ENCODE measurements around the gene FYN.

The FYN gene

DNA sequence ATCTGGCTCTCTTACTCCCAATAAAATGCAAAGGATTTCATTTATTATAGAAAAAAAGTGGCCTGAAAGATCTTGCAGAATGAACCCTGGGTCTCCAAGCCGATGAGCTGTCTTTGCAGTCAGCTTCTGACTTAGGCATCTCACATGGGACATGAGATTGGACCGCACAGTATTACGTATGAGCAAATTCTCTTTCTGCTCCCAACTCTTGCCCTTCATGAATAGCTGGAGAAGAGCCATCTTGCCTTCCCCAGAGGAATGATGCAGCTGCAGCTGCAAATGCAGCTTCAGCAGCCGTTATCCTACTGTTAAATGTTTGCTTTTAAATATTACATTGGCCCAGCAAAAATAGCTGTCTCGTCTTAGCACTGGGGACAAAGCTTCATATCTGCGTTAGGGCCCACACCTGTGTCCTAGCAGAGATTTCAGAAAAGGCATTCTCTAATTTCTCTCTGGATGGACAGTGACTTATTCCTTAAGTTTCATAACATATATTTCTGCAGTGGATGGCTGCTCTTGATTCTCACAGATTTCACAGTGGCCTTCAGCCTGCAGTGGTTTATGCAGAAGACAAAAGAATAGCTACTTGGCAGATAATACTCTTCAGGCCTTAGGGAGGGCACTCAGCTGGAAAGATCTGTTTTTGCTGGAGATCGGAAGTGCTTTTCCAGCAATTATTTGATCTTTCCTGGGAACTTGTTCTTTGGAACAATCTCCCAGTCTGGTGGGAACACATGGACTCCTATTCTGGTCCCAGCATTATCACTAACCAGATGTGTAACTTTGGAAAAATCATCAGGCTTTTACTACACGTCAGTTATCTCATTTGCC lies 129.2 kb downstream of the FYN start:
- TF ChIP-seq EGR1 (IDR thresholded peaks at IDR 0.05): no peak
- TF ChIP-seq FOXM1 (IDR thresholded peaks at IDR 0.05; ENCODE audit: borderline replicate concordance, low read depth): no peak
- TF ChIP-seq CEBPB (IDR thresholded peaks at IDR 0.05): no peak
- no peak for TF ChIP-seq TAF1 (IDR thresholded peaks at IDR 0.05; ENCODE audit: low read depth)
- TF ChIP-seq NFIC (IDR thresholded peaks at IDR 0.05): no peak
- TF ChIP-seq, protein P1, sequence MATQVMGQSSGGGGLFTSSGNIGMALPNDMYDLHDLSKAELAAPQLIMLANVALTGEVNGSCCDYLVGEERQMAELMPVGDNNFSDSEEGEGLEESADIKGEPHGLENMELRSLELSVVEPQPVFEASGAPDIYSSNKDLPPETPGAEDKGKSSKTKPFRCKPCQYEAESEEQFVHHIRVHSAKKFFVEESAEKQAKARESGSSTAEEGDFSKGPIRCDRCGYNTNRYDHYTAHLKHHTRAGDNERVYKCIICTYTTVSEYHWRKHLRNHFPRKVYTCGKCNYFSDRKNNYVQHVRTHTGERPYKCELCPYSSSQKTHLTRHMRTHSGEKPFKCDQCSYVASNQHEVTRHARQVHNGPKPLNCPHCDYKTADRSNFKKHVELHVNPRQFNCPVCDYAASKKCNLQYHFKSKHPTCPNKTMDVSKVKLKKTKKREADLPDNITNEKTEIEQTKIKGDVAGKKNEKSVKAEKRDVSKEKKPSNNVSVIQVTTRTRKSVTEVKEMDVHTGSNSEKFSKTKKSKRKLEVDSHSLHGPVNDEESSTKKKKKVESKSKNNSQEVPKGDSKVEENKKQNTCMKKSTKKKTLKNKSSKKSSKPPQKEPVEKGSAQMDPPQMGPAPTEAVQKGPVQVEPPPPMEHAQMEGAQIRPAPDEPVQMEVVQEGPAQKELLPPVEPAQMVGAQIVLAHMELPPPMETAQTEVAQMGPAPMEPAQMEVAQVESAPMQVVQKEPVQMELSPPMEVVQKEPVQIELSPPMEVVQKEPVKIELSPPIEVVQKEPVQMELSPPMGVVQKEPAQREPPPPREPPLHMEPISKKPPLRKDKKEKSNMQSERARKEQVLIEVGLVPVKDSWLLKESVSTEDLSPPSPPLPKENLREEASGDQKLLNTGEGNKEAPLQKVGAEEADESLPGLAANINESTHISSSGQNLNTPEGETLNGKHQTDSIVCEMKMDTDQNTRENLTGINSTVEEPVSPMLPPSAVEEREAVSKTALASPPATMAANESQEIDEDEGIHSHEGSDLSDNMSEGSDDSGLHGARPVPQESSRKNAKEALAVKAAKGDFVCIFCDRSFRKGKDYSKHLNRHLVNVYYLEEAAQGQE (IDR thresholded peaks at IDR 0.05; ENCODE audit: low read depth): no peak
- TF ChIP-seq EP300 (IDR thresholded peaks at IDR 0.05; ENCODE audit: borderline replicate concordance): no peak
- TF ChIP-seq TCF12 (IDR thresholded peaks at IDR 0.05; ENCODE audit: low read depth): no peak
- TF ChIP-seq YY1 (IDR thresholded peaks at IDR 0.05; ENCODE audit: low read depth): no peak
- TF ChIP-seq ZBTB7A (IDR thresholded peaks at IDR 0.05; ENCODE audit: low read depth): no peak
- TF ChIP-seq RAD21 (IDR thresholded peaks at IDR 0.05; ENCODE audit: low read depth): no peak

DNA sequence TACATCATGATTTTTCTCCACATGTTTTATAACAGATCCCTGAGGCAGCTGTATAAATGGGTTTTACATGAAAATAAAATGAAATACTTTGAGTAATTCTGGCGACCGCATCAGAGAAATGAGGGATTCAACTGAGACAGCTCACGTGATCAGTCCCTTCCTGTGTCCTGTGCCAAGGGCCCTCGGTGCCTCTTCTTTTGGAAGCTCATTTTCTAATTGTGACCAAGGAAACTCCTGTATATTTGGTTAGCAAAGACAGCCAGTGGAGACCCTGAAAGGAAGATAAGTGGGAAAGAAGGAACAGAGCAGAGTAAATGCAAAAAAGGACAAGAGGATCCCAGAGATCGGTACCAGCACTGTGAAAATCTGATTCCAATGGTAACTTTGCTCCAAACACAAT lies 129.9 kb downstream of the FYN start:
- TF ChIP-seq CREB1 (IDR thresholded peaks at IDR 0.05; ENCODE audit: low read depth): no peak
- TF ChIP-seq, protein P2, sequence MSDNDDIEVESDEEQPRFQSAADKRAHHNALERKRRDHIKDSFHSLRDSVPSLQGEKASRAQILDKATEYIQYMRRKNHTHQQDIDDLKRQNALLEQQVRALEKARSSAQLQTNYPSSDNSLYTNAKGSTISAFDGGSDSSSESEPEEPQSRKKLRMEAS (IDR thresholded peaks at IDR 0.05): no peak
- TF ChIP-seq YY1 (IDR thresholded peaks at IDR 0.05; ENCODE audit: low read depth): no peak
- no peak for TF ChIP-seq ZBTB7A (IDR thresholded peaks at IDR 0.05; ENCODE audit: low read depth)

DNA sequence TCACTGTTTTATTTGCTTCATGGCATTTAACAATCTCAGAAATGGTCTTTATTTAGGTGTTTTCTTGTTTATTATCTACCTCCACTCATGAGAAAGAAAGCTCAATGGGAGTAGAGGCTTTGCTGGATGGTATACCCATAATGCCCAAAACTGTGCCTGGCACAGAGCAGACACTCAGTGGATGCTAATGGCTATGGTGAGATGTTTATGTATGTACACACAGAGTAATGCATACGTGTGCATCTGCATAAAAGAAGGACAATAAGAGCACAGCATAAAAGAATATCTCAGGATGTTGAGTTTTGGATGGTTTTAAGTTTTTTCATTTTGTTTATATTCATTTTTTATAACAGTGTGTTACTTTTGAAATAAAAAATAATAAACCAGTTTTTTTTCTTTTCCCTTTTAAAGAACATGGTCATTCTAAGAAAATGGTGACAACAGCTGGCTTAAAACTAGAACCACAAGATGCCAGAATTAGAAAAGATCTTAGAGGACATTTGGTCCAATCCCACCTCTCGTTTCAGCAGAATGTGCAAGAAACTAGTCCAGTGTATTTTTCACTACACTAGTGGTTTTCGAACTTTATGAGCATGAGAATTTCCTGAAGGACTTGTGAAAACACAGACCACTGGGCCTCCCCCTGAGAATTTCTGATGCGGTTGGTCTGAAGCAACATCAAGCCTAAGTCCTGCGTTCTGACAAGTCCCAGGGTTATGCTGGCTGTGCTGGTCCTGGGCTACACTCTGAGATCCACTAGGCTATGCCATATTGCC lies 131.9 kb downstream of the FYN start:
- no peak for TF ChIP-seq TEAD4 (IDR thresholded peaks at IDR 0.05)
- TF ChIP-seq CEBPB (IDR thresholded peaks at IDR 0.05): no peak
- no peak for TF ChIP-seq CREB1 (IDR thresholded peaks at IDR 0.05; ENCODE audit: low read depth)
- no peak for TF ChIP-seq RAD21 (IDR thresholded peaks at IDR 0.05; ENCODE audit: low read depth)
- TF ChIP-seq, protein P2 (IDR thresholded peaks at IDR 0.05): no peak
- no peak for TF ChIP-seq TAF1 (IDR thresholded peaks at IDR 0.05; ENCODE audit: low read depth)
- TF ChIP-seq YY1 (IDR thresholded peaks at IDR 0.05; ENCODE audit: low read depth): no peak

DNA sequence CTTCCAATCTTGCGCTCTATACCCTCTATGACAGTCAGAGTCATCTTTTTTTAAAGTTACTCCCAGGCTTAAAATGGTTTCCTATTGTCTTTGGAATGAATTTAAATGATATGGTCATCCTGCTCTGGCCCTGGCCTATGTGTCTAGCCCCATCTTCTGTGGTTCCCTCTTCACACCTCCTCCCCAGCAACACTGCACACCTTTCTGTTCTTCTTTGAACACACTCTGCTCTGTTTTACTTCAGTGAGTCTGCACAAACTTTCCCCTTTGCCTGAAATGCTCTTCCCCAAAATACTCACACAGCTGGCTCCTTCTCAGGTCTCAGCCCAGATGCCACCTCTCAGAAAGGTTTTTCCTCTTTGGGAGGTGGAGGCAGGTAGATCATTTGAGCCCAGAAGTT lies 132.7 kb downstream of the FYN start:
- TF ChIP-seq, protein P3, sequence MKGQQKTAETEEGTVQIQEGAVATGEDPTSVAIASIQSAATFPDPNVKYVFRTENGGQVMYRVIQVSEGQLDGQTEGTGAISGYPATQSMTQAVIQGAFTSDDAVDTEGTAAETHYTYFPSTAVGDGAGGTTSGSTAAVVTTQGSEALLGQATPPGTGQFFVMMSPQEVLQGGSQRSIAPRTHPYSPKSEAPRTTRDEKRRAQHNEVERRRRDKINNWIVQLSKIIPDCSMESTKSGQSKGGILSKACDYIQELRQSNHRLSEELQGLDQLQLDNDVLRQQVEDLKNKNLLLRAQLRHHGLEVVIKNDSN (IDR thresholded peaks at IDR 0.05): no peak
- TF ChIP-seq EGR1 (IDR thresholded peaks at IDR 0.05) (no peak), TEAD4 (IDR thresholded peaks at IDR 0.05) (no peak)

DNA sequence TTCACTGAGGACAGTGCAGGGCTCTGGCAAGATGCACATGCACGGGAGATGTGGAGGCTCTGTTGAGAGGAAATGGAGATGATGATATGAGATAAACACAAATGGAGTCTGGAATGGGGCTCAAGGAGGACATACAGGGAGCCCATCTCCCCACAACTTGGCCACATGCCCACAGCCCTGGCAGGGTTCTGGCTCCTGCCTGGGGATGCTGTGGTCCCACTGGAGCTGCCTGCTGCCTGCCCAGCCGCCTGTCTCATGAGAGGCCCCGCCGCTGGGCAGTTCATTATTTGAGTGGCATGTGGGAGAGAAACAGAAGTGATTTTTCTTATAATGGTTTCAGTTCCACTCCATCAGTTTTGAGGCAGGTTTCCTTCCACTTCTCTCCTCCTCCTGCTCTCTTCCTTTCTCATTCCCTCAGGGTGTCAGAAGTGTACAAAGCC lies 134.0 kb downstream of the FYN start:
- TF ChIP-seq RAD21 (IDR thresholded peaks at IDR 0.05; ENCODE audit: low read depth) (no peak), EGR1 (IDR thresholded peaks at IDR 0.05) (no peak), TEAD4 (IDR thresholded peaks at IDR 0.05) (no peak), YY1 (IDR thresholded peaks at IDR 0.05; ENCODE audit: low read depth) (no peak), NFIC (IDR thresholded peaks at IDR 0.05) (no peak), CEBPB (IDR thresholded peaks at IDR 0.05) (no peak), TAF1 (IDR thresholded peaks at IDR 0.05; ENCODE audit: low read depth) (no peak), FOXM1 (IDR thresholded peaks at IDR 0.05; ENCODE audit: borderline replicate concordance, low read depth) (no peak), EP300 (IDR thresholded peaks at IDR 0.05; ENCODE audit: borderline replicate concordance) (no peak), ZBTB7A (IDR thresholded peaks at IDR 0.05; ENCODE audit: low read depth) (no peak), TCF12 (IDR thresholded peaks at IDR 0.05; ENCODE audit: low read depth) (no peak), CREB1 (IDR thresholded peaks at IDR 0.05; ENCODE audit: low read depth) (no peak)
- TF ChIP-seq, protein P3 (IDR thresholded peaks at IDR 0.05): no peak
- TF ChIP-seq, protein P1 (IDR thresholded peaks at IDR 0.05; ENCODE audit: low read depth): no peak

DNA sequence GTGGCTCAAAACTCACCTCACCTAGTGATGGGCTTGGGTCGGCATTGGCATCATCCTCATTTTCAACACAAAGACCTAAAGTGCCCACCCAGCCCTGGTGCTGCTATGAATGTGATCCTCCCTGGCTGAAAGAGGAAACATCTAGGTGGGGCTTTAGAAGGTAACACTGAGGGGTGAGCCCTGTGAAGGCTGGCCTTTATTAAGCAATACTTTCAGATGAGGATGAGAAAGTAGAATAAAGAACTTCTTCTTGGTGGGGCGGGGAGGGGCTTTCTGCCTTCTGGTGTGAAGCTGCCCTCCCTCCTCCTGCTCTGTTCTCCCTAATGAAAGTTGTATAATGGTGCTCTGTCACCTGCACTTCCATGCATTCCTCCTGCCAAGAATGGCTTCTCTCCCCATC lies 134.6 kb downstream of the FYN start:
- TF ChIP-seq, protein P1 (IDR thresholded peaks at IDR 0.05; ENCODE audit: low read depth): no peak
- no peak for TF ChIP-seq NFIC (IDR thresholded peaks at IDR 0.05)

Data from Ishikawa (cell line).